Pancreas (tissue), 10 donors: ENCODE data around the gene GPR150. TPM values are rescaled to one million over a fixed set of nuclear protein-coding genes. Genes with fewer than 3 reads are reported as not detected.

Experiments
- ATAC-seq, 4 donors: fragments of 200-7000 bp; cut with Tn5 transposase; one replicate each; pipeline versions ENCODE4 v1.8.0 to v1.9.1; 2020; ENCODE audit warnings: mild to moderate bottlenecking in 4 of 4, moderate library complexity in 4 of 4
- DNase-seq, 6 donors: peaks; one replicate each; pipeline ENCODE4 v3.0.0-alpha.2; 2020
- FAIRE-seq: peaks from 2 replicates; lab custom pipeline; 2012; peaks lifted over from hg19 to GRCh38; lab: Jason Lieb, UNC
- H3K27ac ChIP-seq, 4 donors: fragments of 200-600 bp; sonication (generic); 1 replicate in 3 of 4; 2 replicates in 1 of 4; pipeline versions ENCODE4 v1.5.0 to v1.8.0; 2020
- H3K27me3 ChIP-seq, 4 donors: fragments of 200-600 bp; one replicate each; pipeline ENCODE4 v1.8.0; 2021
- H3K36me3 ChIP-seq, 3 donors: fragments of 200-600 bp; sonication (generic) in 1 of 3; one replicate each; pipeline versions ENCODE4 v1.5.0 to v1.8.0; 2020 to 2021
- H3K4me1 ChIP-seq, 3 donors: fragments of 200-600 bp; one replicate each; pipeline ENCODE4 v1.8.0; 2021
- H3K4me3 ChIP-seq, 4 donors: fragments of 200-600 bp; sonication (generic) in 2 of 4; one replicate each; pipeline versions ENCODE4 v1.5.0 to v1.8.0; 2020 to 2021
- H3K9me3 ChIP-seq, 4 donors: fragments of 200-600 bp; one replicate each; pipeline ENCODE4 v1.8.0; 2021
- CTCF ChIP-seq, 4 donors: fragments of 200-600 bp; sonication (generic) in 3 of 4; IDR thresholded peaks; one replicate each; pipeline versions ENCODE4 v1.5.0 to v1.8.0; 2021; ENCODE audit warnings: antibody characterized with exemption in 4 of 4
- WGBS, 2 donors: extraction: QIAGEN DNeasy Blood & Tissue Kit; methylation state at CpG; one replicate each; pipeline ENCODE4 v1.1.7; 2013; 5-methylcytosine and 5-hydroxymethylcytosine counted together
- intact Hi-C, 3 donors: fragments of 100-400 bp; cut with DNase I; formaldehyde crosslinking; loops; one replicate each; pipeline versions ENCODE4 v1.11.1 to v1.14.2; 2022
- polyA plus RNA-seq, 2 donors: library from polyadenylated mRNA; stranded (reverse); fragments of 200-250 nt; gene quantifications; one replicate each; pipeline ENCODE4 v1.2.3, GENCODE V29; 2013
- total RNA-seq, 6 donors: library from RNA; stranded (reverse); fragmentation: NEBNext Ultra II Directional in 4 of 6; extraction: Animal tissue kit (Norgen Biotek cat#: 25700) in 4 of 6; gene quantifications; one replicate each; pipeline versions ENCODE4 v1.2.1 to v1.2.4, GENCODE V29; 2021 to 2023
- donor health status: healthy with polysubstance abuse.
- donor health status: DM: no; HTN: no; CAD: no; lungs with moderate emphysema.
- donor health status: DM: no; HTN: no; CAD: no.
- donor health status: control.
- donor health status: control.
- donor health status: Bipolar disorder and iron deficiency.
- donor health status: DM: yes; HTN: yes; CAD: no.
- donor health status: DM: no; HTN: no; CAD: no.
- donor health status: DM: no; HTN: no; CAD: no.
- donor health status: DM: yes; HTN: yes; CAD: no.

Gene GPR150
- total and polyA plus RNA-seq, 8 donors = 0.61 to 5.7 (median 2.0) TPM

- FAIRE-seq (peak; percentile 93), DNase-seq (peak; percentile 99 to 100 (median 99)), ATAC-seq (peak; percentile 90 to 97 (median 91))
- intact Hi-C loops = loop anchor here in 1 of 3 donors (10.0 kb wide), 1 partner anchor 198 kb away; no protein-coding TSS in a partner anchor
- WGBS, 2 donors = 0% methylated on average over 56 to 60 of the region's 60 CpGs
- H3K27ac ChIP-seq = peak within 1 kb of the TSS; percentile 92 to 95 (median 94)
- H3K36me3 ChIP-seq = no peaks in the 10 kb centered on the region
- H3K9me3 ChIP-seq = no peaks in the 10 kb centered on the region
- H3K27me3 ChIP-seq = no peaks in the 10 kb centered on the region
- H3K4me3 ChIP-seq = peak within 1 kb of the TSS in 3 of 4 donors; percentile 21 to 56 (median 28)
- peaks cover 20 to 46% (median 30%) of the 10 kb centered on the region in 3 donors for H3K4me1 ChIP-seq
- TF ChIP-seq CTCF (IDR thresholded peaks at IDR 0.05) = no peak
Observed at GRCh38 chr5:95646569-95647431, 26.9 kb downstream of the GPR150 start, which contains the start of gene RFESD. TSS of gene RFESD (plus strand) at chr5:95646777. CDS start at chr5:95652272, 5,495 bp downstream.

GRCh38 chr5:95647886-95648860, 28.3 kb downstream of the GPR150 start:
- ATAC-seq (peak in 2 of 4 donors; percentile 3 to 8), DNase-seq (no peak), FAIRE-seq (no peak)
- Histone ChIP-seq H3K27ac (peak overlapping the region; percentile 92 to 95 (median 94)), H3K9me3 (no peaks in the 10 kb centered on the region), H3K4me1 (peaks cover 14 to 38% (median 29%) of the 10 kb centered on the region in 3 donors), H3K4me3 (peak overlapping the region in 2 of 4 donors; percentile 28 to 56), H3K36me3 (no peaks in the 10 kb centered on the region), H3K27me3 (no peaks in the 10 kb centered on the region)
- WGBS, 2 donors = 49 to 53% methylated on average over 12 of the region's 12 CpGs
- TF ChIP-seq CTCF (IDR thresholded peaks at IDR 0.05) = no peak
- intact Hi-C loops = loop anchor here in 1 of 3 donors (10.0 kb wide), 1 partner anchor 197 kb away; no protein-coding TSS in a partner anchor

- TF ChIP-seq CTCF (IDR thresholded peaks at IDR 0.05) = no peak
- Histone ChIP-seq H3K36me3 (no peaks in the 10 kb centered on the region), H3K9me3 (no peaks in the 10 kb centered on the region), H3K4me1 (peaks cover 14 to 38% (median 29%) of the 10 kb centered on the region in 3 donors), H3K27ac (no peak overlapping the region), H3K27me3 (no peaks in the 10 kb centered on the region), H3K4me3 (no peak overlapping the region)
- no peak for DNase-seq
- ATAC-seq = no peak
- FAIRE-seq = no peak
- intact Hi-C loops = loop anchor here in 1 of 3 donors (10.0 kb wide), 1 partner anchor 196 kb away; no protein-coding TSS in a partner anchor
Observed at GRCh38 chr5:95649274-95649673, 29.4 kb downstream of the GPR150 start.

DNA sequence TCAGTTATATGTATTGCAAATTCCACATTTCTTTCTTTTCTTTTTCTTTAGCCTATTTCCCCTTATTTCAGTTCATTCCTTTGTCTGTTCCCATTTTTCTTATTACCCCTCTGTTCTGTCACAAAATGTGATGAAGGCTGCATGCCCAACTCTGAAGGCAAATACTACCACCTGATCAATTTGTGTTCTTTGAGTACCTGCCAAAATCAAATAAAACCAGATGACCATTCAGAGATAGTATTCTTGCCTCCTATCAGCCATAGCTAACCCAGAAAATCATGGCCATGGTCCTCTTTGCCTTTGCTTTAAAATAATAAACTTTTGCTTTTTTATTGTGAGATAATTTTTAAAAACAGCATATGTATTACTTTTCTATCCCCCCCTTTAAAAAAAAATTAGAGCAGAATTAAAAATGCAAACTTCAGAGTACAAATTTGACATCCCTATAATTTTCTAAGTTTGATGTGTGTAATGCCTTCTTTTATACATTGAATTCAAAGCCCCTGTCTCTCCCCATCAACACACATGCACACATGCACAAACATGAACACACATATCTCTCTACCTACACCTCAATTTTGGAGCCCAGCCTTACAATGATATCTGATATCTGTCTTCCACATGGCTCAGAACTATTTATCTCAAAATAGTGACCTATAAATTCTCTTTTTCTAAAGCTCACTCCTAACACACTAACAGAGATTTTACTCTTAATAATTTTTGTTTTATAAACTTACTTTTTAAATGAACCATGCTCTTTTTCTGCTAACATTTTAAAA, 30.1 kb downstream of the GPR150 start:
- H3K27me3 ChIP-seq = no peaks in the 10 kb centered on the region
- ATAC-seq (no peak), FAIRE-seq (no peak), DNase-seq (no peak)
- H3K27ac ChIP-seq = no peak overlapping the region
- no peak for TF ChIP-seq CTCF (IDR thresholded peaks at IDR 0.05)
- peaks cover 14 to 32% (median 29%) of the 10 kb centered on the region in 3 donors for H3K4me1 ChIP-seq
- no peaks in the 10 kb centered on the region for H3K9me3 ChIP-seq
- H3K36me3 ChIP-seq = no peaks in the 10 kb centered on the region
- intact Hi-C loops = loop anchor here in 2 of 3 donors (10.0 kb wide), 2 partner anchors 125 to 195 kb away; no protein-coding TSS in a partner anchor
- no peak overlapping the region for H3K4me3 ChIP-seq
